K562 (cell line): ENCODE measurements around the gene CABP4. TPM values are rescaled to one million over a fixed set of nuclear protein-coding genes. Genes with fewer than 3 reads are reported as not detected.

ENCODE experiments used
- ARHGAP35 ChIP-seq: fragments of 450-650 bp; IDR thresholded peaks from 2 replicates; pipeline ENCODE4 v1.6.1; 2018; ENCODE audit not compliant: partially characterized antibody
- ARID1B ChIP-seq: fragments of 450-650 bp; IDR thresholded peaks from 2 replicates; pipeline ENCODE4 v1.6.1; 2016; ENCODE audit warnings: antibody characterized with exemption, mild to moderate bottlenecking, inconsistent platforms
- CREBBP ChIP-seq: IDR thresholded peaks from one replicate; pipeline ENCODE4 v1.6.1; 2012; ENCODE audit warnings: low read depth, mild to moderate bottlenecking, control low read depth, inconsistent platforms, low read length
- EHMT2 ChIP-seq: fragments of 450-650 bp; IDR thresholded peaks from 2 replicates; pipeline ENCODE4 v1.6.1; 2018; ENCODE audit warnings: antibody characterized with exemption
- HMG20B ChIP-seq: fragments of 250-450 bp; sonication (Bioruptor Pico); IDR thresholded peaks from 2 replicates; pipeline ENCODE4 v1.5.0; 2021; ENCODE audit warnings: mild to moderate bottlenecking
- MAFF ChIP-seq: IDR thresholded peaks from 2 replicates; pipeline ENCODE4 v1.6.1; 2012; ENCODE audit warnings: low read length, improper control_type of control experiment
- MXI1 ChIP-seq: IDR thresholded peaks from 2 replicates; pipeline ENCODE4 v1.6.1; 2011; ENCODE audit warnings: low read depth, mild to moderate bottlenecking, improper control_type of control experiment, low read length
- NFATC3 ChIP-seq: fragments of 450-650 bp; IDR thresholded peaks from 2 replicates; pipeline ENCODE4 v1.6.1; 2017; ENCODE audit warnings: mild to moderate bottlenecking
- RBM14 ChIP-seq: fragments of 200-400 bp; formaldehyde crosslinking; IDR thresholded peaks from 2 replicates; pipeline ENCODE4 v1.6.1; 2018; ENCODE audit warnings: low read depth, mild to moderate bottlenecking, low read length, moderate library complexity, borderline replicate concordance; ENCODE audit not compliant: insufficient read depth
- SNIP1 ChIP-seq: fragments of 450-650 bp; IDR thresholded peaks from 2 replicates; pipeline ENCODE4 v1.7.1; 2017; ENCODE audit warnings: low read depth, mild to moderate bottlenecking
- TCF3 ChIP-seq: sonication (generic); formaldehyde crosslinking; IDR thresholded peaks from 2 replicates; pipeline ENCODE4 v1.4.0; 2020; ENCODE audit warnings: mild to moderate bottlenecking, missing genetic modification reagents
- ZNF165 ChIP-seq: fragments of 250-450 bp; sonication (Bioruptor Pico); IDR thresholded peaks from 2 replicates; pipeline ENCODE4 v1.4.0; 2020; ENCODE audit warnings: borderline replicate concordance
- ZNF696 ChIP-seq: fragments of 250-450 bp; sonication (Bioruptor Pico); conservative IDR thresholded peaks from 2 replicates; pipeline ENCODE4 v1.4.0; 2020; ENCODE audit warnings: mild to moderate bottlenecking, moderate library complexity
- polyA plus RNA-seq, 8 experiments: library from polyadenylated mRNA; depleted of rRNA in 4 of 8; stranded (reverse) in 5 of 8; unstranded in 3 of 8; fragments of >200 nt; fragmentation: Nextera tagmentation in 2 of 8; fragmentation: Illumina TruSeq in 1 of 8; extraction: Ambion mirVana in 2 of 8; extraction: Trizol in 1 of 8; gene quantifications; 2 replicates each; pipeline versions ENCODE4 v1.2.1 to v1.2.3, GENCODE V29; 2011 to 2014; ENCODE audit warnings: inconsistent platforms in 1 of 8, missing spikeins in 1 of 8
- total RNA-seq, 7 experiments: library from RNA; depleted of rRNA in 6 of 7; stranded (reverse); fragments of >200 nt in 6 of 7; fragmentation: Illumina TruSeq in 2 of 7; extraction: Trizol in 2 of 7; gene quantifications; 2 replicates each; pipeline versions ENCODE4 v1.2.1 to v1.2.3, GENCODE V29; 2011 to 2021; ENCODE audit warnings: low replicate concordance in 1 of 7
- TF ChIP-seq, protein P1 (sequence below): fragments of 450-650 bp; IDR thresholded peaks from one replicate; pipeline ENCODE4 v1.6.1; 2018; ENCODE audit warnings: mild to moderate bottlenecking, moderate library complexity; ENCODE audit not compliant: partially characterized antibody
- TF ChIP-seq, protein P2 (sequence below), 3 experiments: fragments of 200-800 bp in 1 of 3; fragments of 250-450 bp in 1 of 3; fragments of 450-650 bp in 1 of 3; sonication (Bioruptor Pico) in 1 of 3; sonication (Bioruptor generic) in 1 of 3; formaldehyde crosslinking in 1 of 3; IDR thresholded peaks; 2 replicates each; pipeline versions ENCODE4 v1.6.1 to v1.8.0; 2016 to 2022; ENCODE audit warnings: mild to moderate bottlenecking in 2 of 3, missing genetic modification characterization in 2 of 3, missing compliant biosample characterization in 1 of 3, moderate library complexity in 1 of 3
- TF ChIP-seq, protein P3 (sequence below): fragments of 250-450 bp; sonication (Bioruptor Pico); IDR thresholded peaks from 2 replicates; pipeline ENCODE4 v1.4.0; 2020; ENCODE audit warnings: mild to moderate bottlenecking, moderate library complexity, borderline replicate concordance
- TF ChIP-seq, protein P4 (sequence below): sonication (generic); formaldehyde crosslinking; IDR thresholded peaks from 2 replicates; pipeline ENCODE4 v1.9.0; 2022; ENCODE audit warnings: mild to moderate bottlenecking, missing genetic modification reagents

Gene CABP4
- total and polyA plus RNA-seq, 9 of the 15 experiments (the other 6 are each of a cell fraction or from before 2014, with no cell fraction given) = 0.11 TPM; not detected in 8

DNA sequence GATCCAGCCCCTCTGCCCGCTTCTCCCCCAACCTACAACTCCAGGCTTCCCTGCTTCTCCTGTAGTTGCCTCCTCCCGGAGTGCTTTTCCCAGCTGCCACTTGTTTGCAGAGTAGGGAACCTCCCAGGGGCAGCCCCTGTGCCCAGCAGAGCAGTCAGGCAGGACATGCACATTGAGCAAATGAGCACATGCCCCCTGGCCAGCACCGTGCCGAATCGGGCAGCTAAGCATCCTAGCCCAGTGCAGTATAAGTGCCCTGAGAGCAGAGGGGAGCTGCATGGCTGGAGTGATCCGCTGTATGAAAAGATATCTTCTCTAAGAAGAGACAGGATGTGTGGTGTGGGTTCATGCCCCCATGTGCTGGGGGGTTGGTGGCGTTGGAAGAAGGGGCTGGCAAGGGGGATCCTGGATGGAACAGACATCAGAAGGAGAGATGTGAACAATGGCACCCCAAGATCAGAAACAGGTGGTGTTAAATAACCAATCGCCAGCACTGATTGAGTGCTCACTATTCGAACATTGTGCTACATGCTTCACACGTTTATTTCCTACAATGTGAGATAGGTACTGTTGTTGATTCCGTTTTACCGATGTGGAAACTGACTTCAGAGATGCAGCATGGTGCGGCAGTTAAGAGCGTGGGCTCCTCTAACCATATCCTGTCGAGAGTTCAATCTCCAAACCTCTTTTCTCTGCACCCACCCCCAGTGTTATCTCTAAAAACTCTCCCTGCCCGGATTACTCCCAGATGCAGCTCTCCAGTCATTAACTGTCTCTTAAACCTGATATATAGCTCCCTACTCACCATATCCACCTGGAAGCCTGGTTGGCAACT lies 28.9 kb downstream of the CABP4 start (continued):
- TF ChIP-seq MXI1 = no peak
- TF ChIP-seq ARID1B = 0 out of 2 replicates have a peak, but pooled peaks have one; percentile 31
- no peak for TF ChIP-seq EHMT2
- TF ChIP-seq ARHGAP35 = no peak
- TF ChIP-seq, protein P1, sequence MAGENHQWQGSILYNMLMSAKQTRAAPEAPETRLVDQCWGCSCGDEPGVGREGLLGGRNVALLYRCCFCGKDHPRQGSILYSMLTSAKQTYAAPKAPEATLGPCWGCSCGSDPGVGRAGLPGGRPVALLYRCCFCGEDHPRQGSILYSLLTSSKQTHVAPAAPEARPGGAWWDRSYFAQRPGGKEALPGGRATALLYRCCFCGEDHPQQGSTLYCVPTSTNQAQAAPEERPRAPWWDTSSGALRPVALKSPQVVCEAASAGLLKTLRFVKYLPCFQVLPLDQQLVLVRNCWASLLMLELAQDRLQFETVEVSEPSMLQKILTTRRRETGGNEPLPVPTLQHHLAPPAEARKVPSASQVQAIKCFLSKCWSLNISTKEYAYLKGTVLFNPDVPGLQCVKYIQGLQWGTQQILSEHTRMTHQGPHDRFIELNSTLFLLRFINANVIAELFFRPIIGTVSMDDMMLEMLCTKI = no peak
- TF ChIP-seq ZNF696 (CRISPR knock-in tag) = no peak
- no peak for TF ChIP-seq NFATC3
- TF ChIP-seq, protein P2, sequence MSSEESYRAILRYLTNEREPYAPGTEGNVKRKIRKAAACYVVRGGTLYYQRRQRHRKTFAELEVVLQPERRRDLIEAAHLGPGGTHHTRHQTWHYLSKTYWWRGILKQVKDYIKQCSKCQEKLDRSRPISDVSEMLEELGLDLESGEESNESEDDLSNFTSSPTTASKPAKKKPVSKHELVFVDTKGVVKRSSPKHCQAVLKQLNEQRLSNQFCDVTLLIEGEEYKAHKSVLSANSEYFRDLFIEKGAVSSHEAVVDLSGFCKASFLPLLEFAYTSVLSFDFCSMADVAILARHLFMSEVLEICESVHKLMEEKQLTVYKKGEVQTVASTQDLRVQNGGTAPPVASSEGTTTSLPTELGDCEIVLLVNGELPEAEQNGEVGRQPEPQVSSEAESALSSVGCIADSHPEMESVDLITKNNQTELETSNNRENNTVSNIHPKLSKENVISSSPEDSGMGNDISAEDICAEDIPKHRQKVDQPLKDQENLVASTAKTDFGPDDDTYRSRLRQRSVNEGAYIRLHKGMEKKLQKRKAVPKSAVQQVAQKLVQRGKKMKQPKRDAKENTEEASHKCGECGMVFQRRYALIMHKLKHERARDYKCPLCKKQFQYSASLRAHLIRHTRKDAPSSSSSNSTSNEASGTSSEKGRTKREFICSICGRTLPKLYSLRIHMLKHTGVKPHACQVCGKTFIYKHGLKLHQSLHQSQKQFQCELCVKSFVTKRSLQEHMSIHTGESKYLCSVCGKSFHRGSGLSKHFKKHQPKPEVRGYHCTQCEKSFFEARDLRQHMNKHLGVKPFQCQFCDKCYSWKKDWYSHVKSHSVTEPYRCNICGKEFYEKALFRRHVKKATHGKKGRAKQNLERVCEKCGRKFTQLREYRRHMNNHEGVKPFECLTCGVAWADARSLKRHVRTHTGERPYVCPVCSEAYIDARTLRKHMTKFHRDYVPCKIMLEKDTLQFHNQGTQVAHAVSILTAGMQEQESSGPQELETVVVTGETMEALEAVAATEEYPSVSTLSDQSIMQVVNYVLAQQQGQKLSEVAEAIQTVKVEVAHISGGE (CRISPR knock-in tag; IDR thresholded peaks at IDR 0.05) = no peak
- no peak for TF ChIP-seq CREBBP
- TF ChIP-seq SNIP1 = no peak
- no peak for TF ChIP-seq HMG20B (CRISPR knock-in tag)
- TF ChIP-seq, protein P3, sequence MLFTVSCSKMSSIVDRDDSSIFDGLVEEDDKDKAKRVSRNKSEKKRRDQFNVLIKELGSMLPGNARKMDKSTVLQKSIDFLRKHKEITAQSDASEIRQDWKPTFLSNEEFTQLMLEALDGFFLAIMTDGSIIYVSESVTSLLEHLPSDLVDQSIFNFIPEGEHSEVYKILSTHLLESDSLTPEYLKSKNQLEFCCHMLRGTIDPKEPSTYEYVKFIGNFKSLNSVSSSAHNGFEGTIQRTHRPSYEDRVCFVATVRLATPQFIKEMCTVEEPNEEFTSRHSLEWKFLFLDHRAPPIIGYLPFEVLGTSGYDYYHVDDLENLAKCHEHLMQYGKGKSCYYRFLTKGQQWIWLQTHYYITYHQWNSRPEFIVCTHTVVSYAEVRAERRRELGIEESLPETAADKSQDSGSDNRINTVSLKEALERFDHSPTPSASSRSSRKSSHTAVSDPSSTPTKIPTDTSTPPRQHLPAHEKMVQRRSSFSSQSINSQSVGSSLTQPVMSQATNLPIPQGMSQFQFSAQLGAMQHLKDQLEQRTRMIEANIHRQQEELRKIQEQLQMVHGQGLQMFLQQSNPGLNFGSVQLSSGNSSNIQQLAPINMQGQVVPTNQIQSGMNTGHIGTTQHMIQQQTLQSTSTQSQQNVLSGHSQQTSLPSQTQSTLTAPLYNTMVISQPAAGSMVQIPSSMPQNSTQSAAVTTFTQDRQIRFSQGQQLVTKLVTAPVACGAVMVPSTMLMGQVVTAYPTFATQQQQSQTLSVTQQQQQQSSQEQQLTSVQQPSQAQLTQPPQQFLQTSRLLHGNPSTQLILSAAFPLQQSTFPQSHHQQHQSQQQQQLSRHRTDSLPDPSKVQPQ (CRISPR knock-in tag) = no peak
- TF ChIP-seq RBM14 = no peak
- TF ChIP-seq ZNF165 = no peak
- TF ChIP-seq, protein P4, sequence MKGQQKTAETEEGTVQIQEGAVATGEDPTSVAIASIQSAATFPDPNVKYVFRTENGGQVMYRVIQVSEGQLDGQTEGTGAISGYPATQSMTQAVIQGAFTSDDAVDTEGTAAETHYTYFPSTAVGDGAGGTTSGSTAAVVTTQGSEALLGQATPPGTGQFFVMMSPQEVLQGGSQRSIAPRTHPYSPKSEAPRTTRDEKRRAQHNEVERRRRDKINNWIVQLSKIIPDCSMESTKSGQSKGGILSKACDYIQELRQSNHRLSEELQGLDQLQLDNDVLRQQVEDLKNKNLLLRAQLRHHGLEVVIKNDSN = 0 out of 2 replicates have a peak, but pooled peaks have one; percentile 22
- TF ChIP-seq MAFF = no peak
- no peak for TF ChIP-seq TCF3 (CRISPR knock-in tag)
